ENCODE measurements around the gene GSDME. TPM values are rescaled to one million over a fixed set of nuclear protein-coding genes. Genes with fewer than 3 reads are reported as not detected.

GSDME gene
- polyA plus RNA-seq, 1 experiment, result 63.8 TPM

GRCh38 chr7:24751484-24751883, 5.8 kb downstream of the GSDME start:
- H3K9me3 ChIP-seq (ENCODE audit: control insufficient read depth, insufficient read depth, low read length), result no peaks in the 10 kb centered on the region
- DNase-seq (ENCODE audit: low read depth, low spot score), result no peak
- H3K4me3 ChIP-seq (ENCODE audit: low read depth, low read length), result no peak overlapping the region
- ChIA-PET POLR2A (no interaction called here), CTCF (interaction anchor here (0.6 to 2.1 kb wide), 6 partner anchors 10 to 347 kb away, joined by 3 to 11 read pairs (median 4); no protein-coding TSS in a partner anchor)
- TF ChIP-seq CTCF (IDR thresholded peaks at IDR 0.05; ENCODE audit: low read depth, low read length), result no peak
- no peak overlapping the region for H3K27ac ChIP-seq (ENCODE audit: low read depth, low read length)
- no peaks in the 10 kb centered on the region for H3K27me3 ChIP-seq (ENCODE audit: control insufficient read depth, insufficient read depth, low read length)

DNA sequence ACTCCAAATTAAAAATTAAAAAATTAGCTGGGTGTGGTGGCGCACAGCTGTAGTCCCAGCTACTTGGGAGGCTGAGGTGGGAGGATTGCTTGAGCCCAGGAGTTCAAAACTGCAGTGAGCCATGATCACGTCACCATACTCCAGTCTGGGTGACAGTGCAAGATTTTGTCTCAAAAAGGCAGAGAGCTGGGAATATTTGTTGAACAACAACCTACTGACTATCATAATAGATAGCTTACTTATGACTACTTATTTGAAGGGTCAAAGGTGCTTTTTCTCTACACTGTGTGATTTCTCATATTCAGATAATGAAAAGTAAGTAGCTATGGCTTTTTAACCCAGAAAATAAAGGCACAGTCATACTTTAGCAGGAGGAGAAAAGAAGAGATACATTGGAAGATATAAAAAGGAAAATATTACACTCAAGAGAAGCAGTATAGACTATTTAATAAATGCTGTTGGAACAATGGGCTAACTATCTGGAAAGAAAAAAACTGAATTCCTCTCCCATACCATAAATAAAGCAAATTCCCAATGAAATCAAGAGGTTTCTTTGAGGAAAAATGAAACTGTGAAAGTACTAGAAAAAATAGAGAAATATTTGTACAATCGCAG, 6.7 kb downstream of the GSDME start:
- CTCF ChIA-PET, result interaction anchor here (1.0 to 2.1 kb wide), 5 partner anchors 9 to 348 kb away, joined by 3 to 11 read pairs (median 5); no protein-coding TSS in a partner anchor

DNA sequence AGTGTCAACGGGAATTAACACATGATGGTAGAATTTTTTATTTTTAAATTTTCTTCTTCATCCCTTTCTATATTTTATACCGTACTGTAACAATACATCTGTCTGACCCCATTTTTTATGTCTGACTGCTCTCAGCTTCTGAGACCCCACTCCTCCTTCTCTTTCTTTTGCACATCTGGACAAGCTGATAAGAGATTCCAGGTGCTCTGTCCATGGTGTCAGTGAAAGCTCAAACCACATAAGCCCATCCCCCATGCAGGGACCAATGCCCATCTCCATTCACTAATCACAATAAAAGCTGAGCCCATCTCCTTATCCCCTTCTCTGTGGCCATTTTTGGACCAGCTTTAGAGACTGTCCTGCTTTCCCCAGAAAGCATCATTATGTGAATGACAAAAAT, 8.7 kb downstream of the GSDME start:
- no peak overlapping the region for H3K4me3 ChIP-seq (ENCODE audit: low read depth, low read length)
- POLR2A ChIA-PET, result no interaction called here
- H3K27me3 ChIP-seq (ENCODE audit: control insufficient read depth, insufficient read depth, low read length), result no peaks in the 10 kb centered on the region
- CTCF ChIA-PET, result interaction anchor here (1.9 kb wide), 1 partner anchor 350 kb away, joined by 4 read pairs; no protein-coding TSS in a partner anchor
- H3K27ac ChIP-seq (ENCODE audit: low read depth, low read length), result no peak overlapping the region
- H3K9me3 ChIP-seq (ENCODE audit: control insufficient read depth, insufficient read depth, low read length), result no peaks in the 10 kb centered on the region; the same call in 1 of the 2 replicates
- DNase-seq (ENCODE audit: low read depth, low spot score), result no peak
- TF ChIP-seq CTCF (IDR thresholded peaks at IDR 0.05; ENCODE audit: low read depth, low read length), result no peak

More for the DNA sequence above, 6.7 kb downstream of the GSDME start:
- no peak for TF ChIP-seq CTCF (IDR thresholded peaks at IDR 0.05; ENCODE audit: low read depth, low read length)
- no peak overlapping the region for H3K27ac ChIP-seq (ENCODE audit: low read depth, low read length)
- POLR2A ChIA-PET, result no interaction called here
- H3K9me3 ChIP-seq (ENCODE audit: control insufficient read depth, insufficient read depth, low read length), result no peaks in the 10 kb centered on the region
- H3K4me3 ChIP-seq (ENCODE audit: low read depth, low read length), result no peak overlapping the region
- no peaks in the 10 kb centered on the region for H3K27me3 ChIP-seq (ENCODE audit: control insufficient read depth, insufficient read depth, low read length)
- DNase-seq (ENCODE audit: low read depth, low spot score), result no peak

DNA sequence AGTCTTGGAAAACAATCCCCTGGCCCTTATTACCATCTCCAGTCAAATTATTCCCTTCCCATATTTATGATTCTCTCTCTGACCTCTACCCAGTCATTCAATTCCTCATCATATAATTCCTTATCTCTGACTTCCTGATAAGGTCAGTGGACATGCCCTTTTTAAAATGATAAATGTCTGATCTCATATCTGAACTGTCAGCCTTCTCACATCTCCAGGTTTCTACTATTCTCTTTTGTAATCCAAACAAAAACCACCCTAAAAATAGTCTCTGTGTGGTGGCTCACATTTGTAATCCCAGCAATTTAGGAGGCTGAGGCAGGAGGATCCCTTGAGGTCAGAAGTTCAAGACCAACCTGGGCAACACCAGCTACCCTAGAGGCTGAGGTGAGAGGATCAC, 11.9 kb downstream of the GSDME start:
- TF ChIP-seq CTCF (IDR thresholded peaks at IDR 0.05; ENCODE audit: low read depth, low read length), result no peak
- no peak for DNase-seq (ENCODE audit: low read depth, low spot score)
- CTCF ChIA-PET, result interaction anchor here (1.5 kb wide), 1 partner anchor 13 kb away, joined by 4 read pairs; no protein-coding TSS in a partner anchor
- no peak overlapping the region for H3K27ac ChIP-seq (ENCODE audit: low read depth, low read length)
- no peak overlapping the region for H3K4me3 ChIP-seq (ENCODE audit: low read depth, low read length)
- no peaks in the 10 kb centered on the region; the same call in 1 of the 2 replicates for H3K9me3 ChIP-seq (ENCODE audit: control insufficient read depth, insufficient read depth, low read length)
- POLR2A ChIA-PET, result no interaction called here
- H3K27me3 ChIP-seq (ENCODE audit: control insufficient read depth, insufficient read depth, low read length), result no peaks in the 10 kb centered on the region

- H3K27ac ChIP-seq (ENCODE audit: low read depth, low read length), result no peak overlapping the region
- no peaks in the 10 kb centered on the region for H3K27me3 ChIP-seq (ENCODE audit: control insufficient read depth, insufficient read depth, low read length)
- H3K4me3 ChIP-seq (ENCODE audit: low read depth, low read length), result no peak overlapping the region
- DNase-seq (ENCODE audit: low read depth, low spot score), result no peak
- POLR2A ChIA-PET, result no interaction called here
- CTCF ChIA-PET, result interaction anchor here (0.9 to 1.4 kb wide), 3 partner anchors 12 to 355 kb away, joined by 3 to 5 read pairs (median 3); no protein-coding TSS in a partner anchor
- no peaks in the 10 kb centered on the region; the same call in 1 of the 2 replicates for H3K9me3 ChIP-seq (ENCODE audit: control insufficient read depth, insufficient read depth, low read length)
- no peak for TF ChIP-seq CTCF (IDR thresholded peaks at IDR 0.05; ENCODE audit: low read depth, low read length)
These were observed 13.8 kb downstream of the GSDME start for GRCh38 chr7:24743471-24743870.

All from AG04450 (cell line).